IPS DF 19.7 (cell line): ENCODE data around the gene AMPD2.

Experiments used
- DNase-seq: peaks from one replicate; pipeline ENCODE4 v3.0.0-alpha.2; 2013; ENCODE audit warnings: low read depth, low spot score

The AMPD2 gene

GRCh38 chr1:109619576-109620400, at the start of gene AMPD2, which contains the start of gene GNAT2:
Gene AMPD2, plus strand, starts transcription at chr1:109619837. Its CDS starts 1,339 bp downstream, at chr1:109621176.
Gene GNAT2, minus strand, starts transcription at chr1:109619616. Its CDS starts 6,746 bp downstream, at chr1:109612870.
- no peak for DNase-seq

- no peak for DNase-seq
Observed at GRCh38 chr1:109570414-109570813, 49.2 kb upstream of the AMPD2 start.

DNA sequence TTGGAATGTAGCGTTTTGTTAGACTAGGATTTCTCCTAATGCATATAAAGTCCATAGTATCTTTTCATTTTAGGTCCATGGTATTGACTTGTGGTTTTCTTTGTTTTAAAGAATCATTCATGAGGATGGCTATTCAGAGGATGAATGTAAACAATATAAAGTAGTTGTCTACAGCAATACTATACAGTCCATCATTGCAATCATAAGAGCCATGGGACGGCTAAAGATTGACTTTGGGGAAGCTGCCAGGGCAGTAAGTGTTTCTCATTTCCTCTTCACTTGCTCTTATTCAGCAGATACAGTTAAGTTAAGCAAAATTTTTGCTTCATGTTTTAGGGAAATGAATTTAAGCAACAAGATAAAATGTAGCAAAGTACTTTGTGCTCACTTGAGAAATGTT, 45.9 kb upstream of the AMPD2 start:
- no peak for DNase-seq

DNA sequence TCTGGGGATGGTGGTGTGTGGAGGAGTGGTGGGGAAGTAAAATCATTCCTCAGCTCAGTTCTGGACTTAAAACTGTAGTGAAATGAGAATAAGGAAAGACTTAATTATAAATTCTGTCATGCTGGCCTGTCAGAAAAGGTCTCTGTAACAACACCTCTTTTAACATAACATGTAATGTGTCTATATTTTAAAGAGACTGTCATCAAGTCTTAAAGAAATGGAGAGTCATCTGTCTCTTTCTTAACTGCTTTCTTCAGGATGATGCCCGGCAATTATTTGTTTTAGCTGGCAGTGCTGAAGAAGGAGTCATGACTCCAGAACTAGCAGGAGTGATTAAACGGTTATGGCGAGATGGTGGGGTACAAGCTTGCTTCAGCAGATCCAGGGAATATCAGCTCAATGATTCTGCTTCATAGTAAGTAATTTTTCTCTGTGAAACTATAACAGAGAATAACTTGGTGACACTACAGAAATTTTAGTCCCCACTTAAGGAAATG, 40.6 kb upstream of the AMPD2 start:
- no peak for DNase-seq

DNA sequence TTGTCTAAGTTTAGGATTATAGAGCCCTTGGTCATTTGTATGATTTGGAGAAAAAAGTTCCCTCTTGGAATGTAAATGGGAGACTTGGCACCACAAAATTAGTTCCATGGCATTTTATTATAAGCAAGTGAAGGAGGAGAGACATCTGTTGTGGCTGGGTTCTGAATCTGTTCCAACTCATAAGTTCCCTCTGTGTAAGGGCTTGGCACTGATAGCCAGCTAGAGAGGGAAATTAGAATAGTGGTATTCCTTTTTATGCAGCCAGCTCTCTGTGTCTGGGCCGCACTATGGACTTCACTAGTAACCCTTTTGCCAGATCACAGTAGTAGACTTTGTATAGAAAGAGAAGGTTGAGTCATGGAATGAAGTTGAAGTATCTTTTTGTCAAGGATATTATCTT, 40.1 kb upstream of the AMPD2 start:
- no peak for DNase-seq

- no peak for DNase-seq
Observed at GRCh38 chr1:109582021-109582420, 37.6 kb upstream of the AMPD2 start.

DNA sequence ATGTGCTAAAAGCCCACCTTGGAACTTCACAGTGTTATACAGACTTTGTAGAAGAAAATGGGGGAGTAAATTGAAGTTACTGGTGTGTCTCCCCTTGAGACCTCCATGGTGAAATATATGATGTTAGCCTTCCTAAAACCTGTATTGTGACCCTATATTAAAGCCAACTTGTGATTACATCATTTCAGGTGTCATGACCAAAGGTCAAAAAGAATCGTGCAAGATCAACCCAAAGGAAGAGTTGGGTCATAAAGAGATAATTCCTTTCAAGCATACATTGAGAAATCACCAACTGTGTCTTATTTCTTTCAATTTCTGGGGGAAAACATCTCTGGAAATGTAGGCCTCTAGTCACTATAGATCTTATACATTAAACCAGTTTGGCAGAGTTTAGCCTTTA, 34.9 kb upstream of the AMPD2 start:
- DNase-seq: no peak

DNA sequence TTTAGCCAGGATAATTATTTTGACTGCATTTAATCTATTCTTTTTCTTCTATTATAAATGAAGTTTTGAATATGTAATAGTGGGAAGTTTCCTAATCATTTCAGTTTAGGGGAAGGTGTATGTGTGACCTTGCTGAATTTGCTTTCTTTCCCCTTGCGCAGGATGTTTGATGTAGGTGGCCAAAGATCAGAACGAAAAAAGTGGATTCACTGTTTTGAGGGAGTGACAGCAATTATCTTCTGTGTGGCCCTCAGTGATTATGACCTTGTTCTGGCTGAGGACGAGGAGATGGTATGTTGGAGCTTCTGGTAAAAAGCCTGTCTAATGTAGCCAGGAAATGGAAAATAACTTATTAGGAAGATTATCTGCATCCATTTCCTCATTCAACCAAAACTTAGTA, 33.6 kb upstream of the AMPD2 start:
- DNase-seq: no peak

DNA sequence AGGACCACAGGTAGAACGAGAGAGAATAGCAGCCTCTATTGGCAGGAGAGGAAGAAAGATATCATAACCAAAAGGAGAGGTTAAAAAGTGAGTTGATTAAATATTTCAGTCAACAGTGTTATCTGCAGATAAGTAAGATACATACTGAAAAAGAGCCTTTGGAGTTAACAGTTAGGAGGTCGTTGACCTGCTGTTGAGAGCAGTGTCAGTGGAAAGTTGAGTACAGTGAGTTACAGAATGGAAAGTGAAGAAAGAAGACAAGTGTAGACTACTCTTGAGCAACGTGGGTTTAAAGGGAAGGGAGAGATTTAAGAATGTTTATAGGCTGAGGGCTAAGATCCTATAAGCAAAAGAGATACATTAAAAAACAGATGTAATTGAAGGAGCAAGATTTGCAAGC, 30.5 kb upstream of the AMPD2 start:
- DNase-seq: no peak

DNA sequence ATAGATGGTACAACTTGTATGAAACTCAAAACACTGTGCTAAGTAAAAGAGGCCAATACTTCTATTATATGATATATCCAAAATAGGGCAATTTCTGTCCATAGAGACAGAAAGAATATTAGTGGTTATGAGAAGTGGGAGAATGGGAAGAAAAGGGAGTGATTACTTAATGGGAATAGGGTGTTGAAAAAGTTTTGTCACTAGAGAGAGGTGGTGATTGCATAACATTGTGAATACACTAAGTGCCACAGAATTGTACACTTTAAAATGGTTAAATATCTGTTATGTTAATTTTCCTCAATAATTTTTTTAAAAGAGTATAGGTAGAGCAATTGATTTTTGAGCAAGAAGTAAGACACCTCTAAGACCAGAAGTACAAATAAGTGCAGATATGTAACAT, 30.0 kb upstream of the AMPD2 start:
- DNase-seq: no peak

- DNase-seq: no peak
Observed at GRCh38 chr1:109592916-109593315, 26.7 kb upstream of the AMPD2 start.

GRCh38 chr1:109595531-109595930, 24.1 kb upstream of the AMPD2 start:
- no peak for DNase-seq

DNA sequence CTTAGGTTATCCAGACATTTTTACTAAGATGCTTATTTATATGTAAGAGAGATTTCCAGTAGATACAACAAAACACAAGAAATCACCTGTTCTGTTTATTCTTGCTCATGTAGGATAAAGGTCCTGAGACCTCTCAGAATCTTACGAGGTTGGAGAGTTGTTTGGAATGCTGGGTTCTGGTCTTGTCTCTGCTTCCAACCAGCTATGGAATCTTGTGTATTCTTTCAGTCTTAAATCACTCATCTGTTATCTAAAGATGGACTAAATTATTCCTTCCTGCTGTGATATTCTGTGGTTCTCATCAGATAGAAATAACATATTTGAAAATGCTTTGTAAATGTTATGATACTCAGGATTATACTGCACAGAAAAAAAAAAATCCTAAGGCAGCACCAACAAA, 21.5 kb upstream of the AMPD2 start:
- DNase-seq: no peak

GRCh38 chr1:109598655-109599054, 21.0 kb upstream of the AMPD2 start:
- peak; percentile 25 for DNase-seq

DNA sequence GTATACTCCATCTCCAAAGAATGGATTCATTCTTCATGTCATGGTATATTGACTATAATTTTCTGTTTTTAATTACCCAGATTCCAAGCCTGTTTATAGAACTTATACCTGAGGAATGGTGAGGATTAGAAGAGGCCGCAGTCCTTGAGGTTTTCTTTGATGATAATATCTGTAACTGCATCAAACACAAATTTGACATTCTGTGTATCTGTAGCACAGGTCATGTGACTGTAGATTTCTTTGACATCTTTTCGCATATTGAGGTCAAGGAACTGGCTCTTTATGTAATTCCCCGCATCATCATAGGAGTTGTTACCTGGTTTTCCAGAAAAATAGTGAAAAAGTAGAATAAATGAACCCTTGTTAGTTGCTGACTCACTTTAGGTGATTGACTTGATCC, 16.4 kb upstream of the AMPD2 start:
- DNase-seq: no peak

DNA sequence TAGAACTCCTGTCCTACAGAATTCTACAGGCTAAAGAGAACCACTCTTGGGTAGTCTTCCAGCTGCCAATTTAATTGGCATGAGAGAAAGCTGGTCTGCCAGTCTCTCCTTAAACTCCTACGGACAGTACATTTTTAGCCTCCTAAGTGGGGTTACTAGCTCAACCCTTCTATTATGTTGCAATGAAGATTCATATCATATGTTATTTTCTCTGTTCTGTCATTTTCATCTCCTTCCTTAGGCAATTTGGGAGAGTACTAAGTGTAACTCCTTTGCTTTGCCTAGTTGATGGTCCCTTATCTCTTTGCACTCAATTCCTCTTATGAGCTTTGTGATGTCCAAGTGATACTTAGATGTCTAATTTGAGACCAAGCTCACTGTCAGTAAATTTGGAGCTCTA, 14.3 kb upstream of the AMPD2 start:
- no peak for DNase-seq

- DNase-seq: no peak
Observed at GRCh38 chr1:109609881-109610280, 9.8 kb upstream of the AMPD2 start.

GRCh38 chr1:109610609-109611307, 8.9 kb upstream of the AMPD2 start:
- no peak for DNase-seq

GRCh38 chr1:109611308-109611990, 8.2 kb upstream of the AMPD2 start:
- no peak for DNase-seq

- no peak for DNase-seq
Observed at GRCh38 chr1:109613361-109614147, 6.1 kb upstream of the AMPD2 start.

GRCh38 chr1:109615879-109616278, 3.8 kb upstream of the AMPD2 start:
- no peak for DNase-seq
